Measurements from ENCODE around the gene TMEM38B.
"Not testable (repeated sequence)": the region's sequence is repeated elsewhere in the genome, so short reads cannot be mapped to it uniquely, and the experiment has no call there.

Gene TMEM38B

GRCh38 chr9:105681724-105682123 is 12.6 kb upstream of the TMEM38B start:
- no peak for DNase-seq

- DNase-seq, result no peak
Observed at GRCh38 chr9:105683688-105684275, 10.6 kb upstream of the TMEM38B start.

- no peak for DNase-seq
Observed at GRCh38 chr9:105686936-105687335, 7.4 kb upstream of the TMEM38B start.

- DNase-seq, result no peak
Observed at GRCh38 chr9:105690742-105691141, 3.6 kb upstream of the TMEM38B start.

- DNase-seq, result no peak
Observed at GRCh38 chr9:105693435-105694189, 729 bp upstream of the TMEM38B start.

- DNase-seq, result no peak
Observed at GRCh38 chr9:105694848-105695581, 674 bp downstream of the TMEM38B start.

GRCh38 chr9:105696219-105696793 is 2.0 kb downstream of the TMEM38B start:
- DNase-seq, result no peak

GRCh38 chr9:105697871-105698270 is 3.5 kb downstream of the TMEM38B start:
- no peak for DNase-seq

- DNase-seq, result no peak
Observed at GRCh38 chr9:105698348-105698870, 4.1 kb downstream of the TMEM38B start.

GRCh38 chr9:105700668-105701067 is 6.3 kb downstream of the TMEM38B start:
- no peak for DNase-seq

- no peak for DNase-seq
Observed at GRCh38 chr9:105701145-105701544, 6.8 kb downstream of the TMEM38B start.

GRCh38 chr9:105702207-105702606 is 7.9 kb downstream of the TMEM38B start:
- no peak for DNase-seq

- not testable (repeated sequence) for DNase-seq
Observed at GRCh38 chr9:105703638-105704037, 9.3 kb downstream of the TMEM38B start.

GRCh38 chr9:105706156-105706555 is 11.8 kb downstream of the TMEM38B start:
- no peak for DNase-seq

GRCh38 chr9:105708405-105708804 is 14.1 kb downstream of the TMEM38B start:
- no peak for DNase-seq

- no peak for DNase-seq
Observed at GRCh38 chr9:105710638-105711037, 16.3 kb downstream of the TMEM38B start.

GRCh38 chr9:105711867-105712266 is 17.5 kb downstream of the TMEM38B start:
- DNase-seq, result no peak

- no peak for DNase-seq
Observed at GRCh38 chr9:105712297-105712696, 18.0 kb downstream of the TMEM38B start.

GRCh38 chr9:105712773-105713172 is 18.4 kb downstream of the TMEM38B start:
- DNase-seq, result no peak

GRCh38 chr9:105713260-105714019 is 19.1 kb downstream of the TMEM38B start:
- no peak for DNase-seq

- DNase-seq, result no peak
Observed at GRCh38 chr9:105714020-105714331, 19.6 kb downstream of the TMEM38B start.

- no peak for DNase-seq
Observed at GRCh38 chr9:105716146-105716545, 21.8 kb downstream of the TMEM38B start.

- DNase-seq, result no peak
Observed at GRCh38 chr9:105722099-105722498, 27.8 kb downstream of the TMEM38B start.

Measured in NCI-H2081 treated with DMSO at 0.1 percent for 48 hours (cell line).